ENCODE data around the gene SEMA5A.

GRCh38 chr5:9263656-9264055 is 282.2 kb downstream of the SEMA5A start:
- TF ChIP-seq CTCF (IDR thresholded peaks at IDR 0.05) (no peak), EP300 (IDR thresholded peaks at IDR 0.05; ENCODE audit: low read depth) (no peak)
